Loucy (cell line): ENCODE results near the gene COL13A1.

ENCODE experiments used
- H2AFZ ChIP-seq: fragments of 200-600 bp; sonication (generic); 2 replicates; pipeline ENCODE4 v1.6.0; 2016; ENCODE audit warnings: antibody characterized with exemption, mild to moderate bottlenecking, low read length, moderate library complexity
- H3F3A ChIP-seq: fragments of 200-600 bp; 2 replicates; pipeline ENCODE4 v1.6.0; 2016; ENCODE audit warnings: antibody characterized with exemption, low read depth, mild to moderate bottlenecking
- H3K27me3 ChIP-seq: fragments of 200-600 bp; sonication (generic); 2 replicates; pipeline ENCODE4 v1.6.1; 2014; ENCODE audit warnings: low read length, mild to moderate bottlenecking; ENCODE audit not compliant: insufficient read depth, poor library complexity, severe bottlenecking
- H3K36me3 ChIP-seq: fragments of 200-600 bp; sonication (generic); 2 replicates; pipeline ENCODE4 v1.6.1; 2016; ENCODE audit warnings: low read length; ENCODE audit not compliant: insufficient read depth
- H3K4me1 ChIP-seq: fragments of 200-600 bp; sonication (generic); 2 replicates; pipeline ENCODE4 v1.5.1; 2014; ENCODE audit warnings: low read length, mild to moderate bottlenecking; ENCODE audit not compliant: insufficient read depth, poor library complexity, severe bottlenecking
- H3K4me2 ChIP-seq: fragments of 200-600 bp; sonication (generic); 2 replicates; pipeline ENCODE4 v1.6.0; 2014; ENCODE audit warnings: antibody characterized with exemption, low read length, low read depth, mild to moderate bottlenecking; ENCODE audit not compliant: poor library complexity, severe bottlenecking
- H3K4me3 ChIP-seq: fragments of 200-600 bp; sonication (generic); 2 replicates; pipeline ENCODE4 v1.5.1; 2014; ENCODE audit warnings: low read length, mild to moderate bottlenecking, mixed read lengths; ENCODE audit not compliant: poor library complexity, severe bottlenecking
- H3K79me2 ChIP-seq: fragments of 200-600 bp; sonication (generic); 2 replicates; pipeline ENCODE4 v1.6.1; 2014; ENCODE audit warnings: low read length; ENCODE audit not compliant: insufficient read depth
- H3K9ac ChIP-seq: fragments of 200-600 bp; sonication (generic); 2 replicates; pipeline ENCODE4 v1.6.0; 2014; ENCODE audit warnings: mild to moderate bottlenecking, low read depth, low read length, moderate library complexity; ENCODE audit not compliant: poor library complexity, severe bottlenecking
- H3K9me2 ChIP-seq: fragments of 200-600 bp; sonication (generic); replicated peaks from 2 replicates; pipeline ENCODE4 v1.6.1; 2016; ENCODE audit warnings: low read depth, low read length, mixed read lengths
- H3K9me3 ChIP-seq: fragments of 200-600 bp; sonication (generic); 2 replicates; pipeline ENCODE4 v1.6.1; 2014; ENCODE audit warnings: mild to moderate bottlenecking, antibody characterized with exemption, low read length, low read depth; ENCODE audit not compliant: insufficient read depth
- H4K20me1 ChIP-seq: fragments of 200-600 bp; sonication (generic); 2 replicates; pipeline ENCODE4 v1.6.0; 2014; ENCODE audit warnings: antibody characterized with exemption, low read length, mild to moderate bottlenecking; ENCODE audit not compliant: insufficient read depth, poor library complexity, severe bottlenecking
- EZH2phosphoT487 ChIP-seq: fragments of 200-600 bp; IDR thresholded peaks from 2 replicates; pipeline ENCODE4 v1.6.1; 2018; ENCODE audit warnings: antibody characterized with exemption, mild to moderate bottlenecking, moderate library complexity, borderline replicate concordance
- TF ChIP-seq, protein P1 (sequence below): fragments of 200-600 bp; sonication (generic); conservative IDR thresholded peaks from 2 replicates; pipeline ENCODE4 v1.5.1; 2014; ENCODE audit warnings: mild to moderate bottlenecking, antibody characterized with exemption, low read length

The COL13A1 gene

DNA sequence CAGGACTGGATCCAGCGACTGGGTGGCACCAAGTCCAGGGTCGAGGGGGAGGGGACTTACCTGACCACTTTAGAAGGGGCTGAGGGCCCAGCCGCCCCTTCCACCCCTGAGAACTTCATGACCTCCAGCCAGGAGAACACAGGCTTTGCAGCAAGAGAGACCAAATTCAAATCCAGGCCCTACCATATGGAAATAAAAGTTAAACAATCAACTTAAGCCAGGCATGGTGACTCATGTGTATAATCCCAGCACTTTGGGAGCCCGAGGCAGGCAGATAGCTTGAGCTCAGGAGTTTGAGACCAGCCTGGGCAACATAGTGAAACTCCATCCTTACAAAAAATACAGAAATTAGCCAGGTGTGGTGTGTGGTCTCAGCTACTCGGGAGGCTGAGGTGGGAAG is 61.9 kb downstream of the COL13A1 start:
- H3K4me1 ChIP-seq: peaks cover 16% of the 10 kb centered on the region
- H2AFZ ChIP-seq: no peak overlapping the region
- no peak overlapping the region for H3K9ac ChIP-seq
- no peaks in the 10 kb centered on the region for H3K9me3 ChIP-seq
- H4K20me1 ChIP-seq: no peaks in the 10 kb centered on the region
- H3K27me3 ChIP-seq: no peaks in the 10 kb centered on the region
- no peaks in the 10 kb centered on the region for H3K9me2 ChIP-seq
- H3K4me3 ChIP-seq: no peak overlapping the region
- no peaks in the 10 kb centered on the region for H3K79me2 ChIP-seq
- no peaks in the 10 kb centered on the region for H3F3A ChIP-seq
- no peak overlapping the region for H3K4me2 ChIP-seq
- H3K36me3 ChIP-seq: no peaks in the 10 kb centered on the region
- no peak for TF ChIP-seq EZH2phosphoT487
- TF ChIP-seq, protein P1, sequence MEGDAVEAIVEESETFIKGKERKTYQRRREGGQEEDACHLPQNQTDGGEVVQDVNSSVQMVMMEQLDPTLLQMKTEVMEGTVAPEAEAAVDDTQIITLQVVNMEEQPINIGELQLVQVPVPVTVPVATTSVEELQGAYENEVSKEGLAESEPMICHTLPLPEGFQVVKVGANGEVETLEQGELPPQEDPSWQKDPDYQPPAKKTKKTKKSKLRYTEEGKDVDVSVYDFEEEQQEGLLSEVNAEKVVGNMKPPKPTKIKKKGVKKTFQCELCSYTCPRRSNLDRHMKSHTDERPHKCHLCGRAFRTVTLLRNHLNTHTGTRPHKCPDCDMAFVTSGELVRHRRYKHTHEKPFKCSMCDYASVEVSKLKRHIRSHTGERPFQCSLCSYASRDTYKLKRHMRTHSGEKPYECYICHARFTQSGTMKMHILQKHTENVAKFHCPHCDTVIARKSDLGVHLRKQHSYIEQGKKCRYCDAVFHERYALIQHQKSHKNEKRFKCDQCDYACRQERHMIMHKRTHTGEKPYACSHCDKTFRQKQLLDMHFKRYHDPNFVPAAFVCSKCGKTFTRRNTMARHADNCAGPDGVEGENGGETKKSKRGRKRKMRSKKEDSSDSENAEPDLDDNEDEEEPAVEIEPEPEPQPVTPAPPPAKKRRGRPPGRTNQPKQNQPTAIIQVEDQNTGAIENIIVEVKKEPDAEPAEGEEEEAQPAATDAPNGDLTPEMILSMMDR: no peak

DNA sequence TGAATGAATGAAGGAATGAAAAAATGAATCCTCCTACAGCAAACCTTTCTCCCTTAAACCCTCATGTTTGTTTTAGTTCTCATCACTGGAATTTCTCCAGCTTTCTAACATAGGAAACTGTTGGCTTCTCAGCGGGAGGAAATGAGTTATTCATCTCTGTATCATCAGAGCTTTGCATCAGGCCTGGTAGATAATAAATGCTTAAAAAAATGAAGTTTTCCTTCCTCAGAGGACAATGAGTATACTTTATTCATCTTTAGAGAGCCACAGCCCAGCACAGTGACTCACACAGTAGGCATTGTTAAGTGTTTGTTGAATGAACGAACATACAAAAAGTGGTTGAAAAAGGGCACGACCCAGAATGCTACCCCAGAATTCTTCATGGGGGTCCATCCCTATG is 62.6 kb downstream of the COL13A1 start:
- Histone ChIP-seq H3K9ac (no peak overlapping the region), H4K20me1 (no peaks in the 10 kb centered on the region), H3K4me3 (no peak overlapping the region), H3K27me3 (no peaks in the 10 kb centered on the region), H3K4me1 (peaks cover 13% of the 10 kb centered on the region), H3F3A (no peaks in the 10 kb centered on the region), H3K9me2 (no peaks in the 10 kb centered on the region), H3K9me3 (no peaks in the 10 kb centered on the region), H2AFZ (no peak overlapping the region), H3K79me2 (no peaks in the 10 kb centered on the region), H3K36me3 (no peaks in the 10 kb centered on the region), H3K4me2 (no peak overlapping the region)
- TF ChIP-seq EZH2phosphoT487: no peak
- TF ChIP-seq, protein P1: no peak

DNA sequence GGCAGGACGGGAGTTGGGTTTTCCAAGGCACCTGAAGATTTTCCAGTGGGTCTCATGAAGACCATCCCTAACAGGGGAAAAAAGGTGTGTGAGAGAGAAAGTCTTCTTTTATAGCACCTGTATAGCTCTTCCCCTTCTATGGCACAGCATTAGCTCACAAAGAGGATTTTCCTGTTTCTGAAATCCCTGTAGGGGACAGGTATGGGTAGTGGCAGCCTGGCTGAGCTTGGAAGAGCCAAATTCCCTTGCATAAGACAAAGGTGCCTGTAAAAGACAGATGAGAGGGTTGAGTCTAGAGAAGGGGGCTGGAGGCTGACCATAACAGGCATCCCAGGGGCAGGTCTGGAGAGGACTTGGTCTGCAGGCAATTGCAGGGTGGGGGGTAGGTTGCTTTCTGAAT is 63.7 kb downstream of the COL13A1 start:
- H2AFZ ChIP-seq: no peak overlapping the region
- no peaks in the 10 kb centered on the region for H3F3A ChIP-seq
- no peaks in the 10 kb centered on the region for H4K20me1 ChIP-seq
- TF ChIP-seq, protein P1: no peak
- TF ChIP-seq EZH2phosphoT487: no peak
- no peak overlapping the region for H3K9ac ChIP-seq
- no peak overlapping the region for H3K4me2 ChIP-seq
- no peaks in the 10 kb centered on the region for H3K36me3 ChIP-seq
- no peaks in the 10 kb centered on the region for H3K9me3 ChIP-seq
- no peak overlapping the region for H3K4me3 ChIP-seq
- H3K4me1 ChIP-seq: peaks cover 5% of the 10 kb centered on the region
- no peaks in the 10 kb centered on the region for H3K79me2 ChIP-seq
- H3K27me3 ChIP-seq: no peaks in the 10 kb centered on the region
- H3K9me2 ChIP-seq: no peaks in the 10 kb centered on the region
